Measurements from ENCODE around the gene PAQR7.

PAQR7 gene

GRCh38 chr1:25885602-25886001 is 10.1 kb upstream of the PAQR7 start:
- no peaks in the 10 kb centered on the region for H3K27me3 Mint-ChIP-seq (ENCODE audit: low read depth)
- no peak for TF ChIP-seq CTCF (IDR thresholded peaks at IDR 0.05; ENCODE audit: unreplicated experiment in 3 of 3)

GRCh38 chr1:25881266-25881665 is 5.8 kb upstream of the PAQR7 start:
- H3K4me1 Mint-ChIP-seq = peaks cover 2% of the 10 kb centered on the region
- no peak for TF ChIP-seq CTCF (IDR thresholded peaks at IDR 0.05; ENCODE audit: unreplicated experiment in 3 of 3)
- no peak overlapping the region for H3K4me3 Mint-ChIP-seq
- peaks cover 4% of the 10 kb centered on the region for H3K27me3 Mint-ChIP-seq (ENCODE audit: low read depth)
- no peak overlapping the region for H3K27ac Mint-ChIP-seq
- no peaks in the 10 kb centered on the region for H3K9me3 Mint-ChIP-seq
- H3K36me3 Mint-ChIP-seq (ENCODE audit: low read depth) = peaks cover 7% of the 10 kb centered on the region

More at GRCh38 chr1:25885602-25886001, 10.1 kb upstream of the PAQR7 start:
- Mint-ChIP-seq H3K4me1 (peaks cover 15% of the 10 kb centered on the region), H3K9me3 (no peaks in the 10 kb centered on the region), H3K36me3 (ENCODE audit: low read depth) (peaks cover 28% of the 10 kb centered on the region), H3K4me3 (no peak overlapping the region), H3K27ac (no peak overlapping the region)

GRCh38 chr1:25880518-25880917 is 5.0 kb upstream of the PAQR7 start:
- Mint-ChIP-seq H3K36me3 (ENCODE audit: low read depth) (peaks cover 5% of the 10 kb centered on the region), H3K4me3 (no peak overlapping the region), H3K9me3 (no peaks in the 10 kb centered on the region), H3K27me3 (ENCODE audit: low read depth) (peaks cover 8% of the 10 kb centered on the region), H3K4me1 (peaks cover 6% of the 10 kb centered on the region), H3K27ac (peak overlapping the region in 1 of 3 experiments; percentile 38)
- no peak for TF ChIP-seq CTCF (IDR thresholded peaks at IDR 0.05; ENCODE audit: unreplicated experiment in 3 of 3)

GRCh38 chr1:25879675-25880074 is 4.2 kb upstream of the PAQR7 start:
- peaks cover 6% of the 10 kb centered on the region for H3K4me1 Mint-ChIP-seq
- H3K4me3 Mint-ChIP-seq = no peak overlapping the region
- no peaks in the 10 kb centered on the region for H3K36me3 Mint-ChIP-seq (ENCODE audit: low read depth)
- peak overlapping the region in 2 of 3 experiments; percentile 11 to 28 for H3K27ac Mint-ChIP-seq
- no peaks in the 10 kb centered on the region for H3K9me3 Mint-ChIP-seq
- peaks cover 8% of the 10 kb centered on the region for H3K27me3 Mint-ChIP-seq (ENCODE audit: low read depth)
- no peak for TF ChIP-seq CTCF (IDR thresholded peaks at IDR 0.05; ENCODE audit: unreplicated experiment in 3 of 3)

- H3K4me3 Mint-ChIP-seq = no peak overlapping the region
These were observed 3.2 kb upstream of the PAQR7 start for GRCh38 chr1:25878690-25879089.

More at GRCh38 chr1:25878690-25879089, 3.2 kb upstream of the PAQR7 start:
- no peaks in the 10 kb centered on the region for H3K9me3 Mint-ChIP-seq
- H3K36me3 Mint-ChIP-seq (ENCODE audit: low read depth) = no peaks in the 10 kb centered on the region
- TF ChIP-seq CTCF (IDR thresholded peaks at IDR 0.05; ENCODE audit: unreplicated experiment in 3 of 3) = no peak
- peaks cover 6% of the 10 kb centered on the region for H3K4me1 Mint-ChIP-seq
- H3K27ac Mint-ChIP-seq = peak overlapping the region in 2 of 3 experiments; percentile 62 to 74
- H3K27me3 Mint-ChIP-seq (ENCODE audit: low read depth) = peaks cover 8% of the 10 kb centered on the region

Measured in nephron (organoid).